Activated T-helper 1 cell treated with anti-CD3 and anti-CD28 coated beads, Interleukin-12 subunit alpha, Interleukin-12 subunit beta, Interleukin-2, Interleukin-4 antibody, amounts not matched to agents 30 ng/mL and 10 ng/mL and 1 ng/mL, durations not matched to agents 14 hours and 24 hours and 36 hours (primary cell): Measurements from ENCODE around the gene BCOR. TPM values are rescaled to one million over a fixed set of nuclear protein-coding genes. Genes with fewer than 3 reads are reported as not detected.
A peak's percentile ranks its signal among the peaks of the same experiment; 100 is the strongest.

Source experiments
- DNase-seq: peaks from one replicate; pipeline ENCODE4 v3.0.0; 2021; ENCODE audit warnings: low spot score
- H3K27ac Mint-ChIP-seq: one replicate; pipeline ENCODE4 v1.8.0; 2021; ENCODE audit warnings: mild to moderate bottlenecking, mixed read lengths
- H3K27me3 Mint-ChIP-seq: one replicate; pipeline ENCODE4 v1.8.0; 2022; ENCODE audit warnings: mild to moderate bottlenecking, moderate library complexity, mixed read lengths; ENCODE audit not compliant: insufficient read depth
- H3K36me3 Mint-ChIP-seq: one replicate; pipeline ENCODE4 v1.8.0; 2021; ENCODE audit warnings: low read depth, mixed read lengths
- H3K4me1 Mint-ChIP-seq: one replicate; pipeline ENCODE4 v1.8.0; 2021; ENCODE audit warnings: low read depth, mixed read lengths
- H3K4me3 Mint-ChIP-seq: one replicate; pipeline ENCODE4 v1.8.0; 2021; ENCODE audit warnings: mild to moderate bottlenecking, moderate library complexity, mixed read lengths
- H3K9me3 Mint-ChIP-seq: one replicate; pipeline ENCODE4 v1.8.0; 2021; ENCODE audit warnings: mixed read lengths
- intact Hi-C: fragments of 100-400 bp; cut with micrococcal nuclease; formaldehyde crosslinking; loops from one replicate; pipeline ENCODE4 v1.15.1; 2024
- total RNA-seq: library from RNA; stranded (reverse); gene quantifications from 2 replicates; pipeline ENCODE4 v1.2.3, GENCODE V29; 2022

BCOR gene
- total RNA-seq, 1 donor from 2014 or later, result 65.2 TPM

GRCh38 chrX:40092808-40093435 lies 4.8 kb downstream of the BCOR start:
- peak overlapping the region; percentile 67 for H3K4me3 Mint-ChIP-seq
- DNase-seq, result no peak
- H3K9me3 Mint-ChIP-seq, result no peaks in the 10 kb centered on the region
- peaks cover 19% of the 10 kb centered on the region for H3K36me3 Mint-ChIP-seq
- peaks cover 43% of the 10 kb centered on the region for H3K4me1 Mint-ChIP-seq
- intact Hi-C loops, result loop anchor here (10.0 kb wide), 2 partner anchors 758 to 992 kb away; partner anchors contain the start of gene USP9X
- H3K27me3 Mint-ChIP-seq, result no peaks in the 10 kb centered on the region
- H3K27ac Mint-ChIP-seq, result no peak overlapping the region

DNA sequence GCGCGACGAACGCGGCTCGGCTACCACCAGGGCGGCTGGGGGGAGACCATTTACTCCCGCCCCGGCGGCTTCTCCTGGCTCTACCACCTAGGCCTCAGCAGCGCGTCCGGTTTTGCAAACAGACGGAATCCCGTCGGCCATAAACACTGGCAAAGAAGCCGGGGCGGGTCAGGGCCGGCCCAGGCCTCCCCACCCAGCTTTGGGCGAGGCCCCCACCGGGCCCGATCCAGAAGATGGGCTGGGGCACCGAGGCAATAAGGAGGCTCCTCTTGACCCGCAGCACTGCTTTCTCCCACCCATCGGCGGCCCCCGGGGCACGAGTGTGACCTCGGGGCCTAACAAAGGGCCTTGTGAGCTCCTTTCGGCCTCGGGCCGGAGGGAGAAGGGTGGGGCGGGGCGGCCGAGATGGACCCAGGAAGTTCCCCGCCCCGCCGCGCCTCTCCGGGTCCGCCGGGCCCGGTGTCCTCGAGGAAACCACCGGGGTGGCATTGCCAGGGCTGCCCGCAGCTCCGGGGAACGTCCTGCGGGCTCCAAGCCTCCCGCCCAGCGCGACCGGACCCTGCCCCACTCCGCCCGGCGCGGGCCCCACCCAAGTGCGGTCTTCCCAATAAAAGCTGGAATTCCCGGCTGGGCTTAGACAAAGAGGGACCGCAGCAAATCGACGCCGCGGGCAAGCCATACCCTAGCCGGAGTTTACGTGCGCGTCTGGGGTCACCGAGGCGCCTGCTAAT lies 5.9 kb downstream of the BCOR start:
- Mint-ChIP-seq H3K27ac (no peak overlapping the region), H3K36me3 (peaks cover 19% of the 10 kb centered on the region), H3K27me3 (no peaks in the 10 kb centered on the region), H3K4me3 (no peak overlapping the region), H3K9me3 (no peaks in the 10 kb centered on the region), H3K4me1 (peaks cover 43% of the 10 kb centered on the region)
- intact Hi-C loops, result loop anchor here (10.0 kb wide), 2 partner anchors 757 to 993 kb away; partner anchors contain the start of gene USP9X
- DNase-seq, result no peak

DNA sequence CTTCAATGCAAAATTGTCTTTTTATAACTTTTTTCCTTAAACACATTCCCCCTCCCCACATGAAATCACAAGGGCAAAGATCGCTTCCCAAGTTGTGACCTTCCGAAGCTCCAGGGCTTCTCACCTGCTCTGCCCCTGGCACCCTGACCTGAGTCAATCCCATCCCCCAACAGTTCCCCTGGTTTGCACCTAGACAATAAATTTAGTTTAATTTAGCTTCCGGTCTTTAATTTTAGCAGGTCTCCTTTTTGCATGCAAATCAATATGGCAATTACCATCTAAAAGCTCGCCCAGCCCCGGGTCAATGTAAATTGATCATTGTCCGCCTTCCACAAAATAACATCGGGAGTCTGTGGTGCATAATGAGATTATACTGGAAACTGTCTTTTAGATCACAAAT lies 6.8 kb downstream of the BCOR start:
- no peak overlapping the region for H3K27ac Mint-ChIP-seq
- peaks cover 19% of the 10 kb centered on the region for H3K36me3 Mint-ChIP-seq
- no peaks in the 10 kb centered on the region for H3K9me3 Mint-ChIP-seq
- peak overlapping the region; percentile 72 for H3K4me3 Mint-ChIP-seq
- DNase-seq, result no peak
- peaks cover 43% of the 10 kb centered on the region for H3K4me1 Mint-ChIP-seq
- intact Hi-C loops, result loop anchor here (10.0 kb wide), 2 partner anchors 756 to 994 kb away; partner anchors contain the start of gene USP9X
- H3K27me3 Mint-ChIP-seq, result no peaks in the 10 kb centered on the region

- intact Hi-C loops, result loop anchor here (10.0 kb wide), 2 partner anchors 755 to 995 kb away; partner anchors contain the start of gene USP9X
- DNase-seq, result no peak
- H3K27me3 Mint-ChIP-seq, result no peaks in the 10 kb centered on the region
- no peak overlapping the region for H3K4me3 Mint-ChIP-seq
- peaks cover 42% of the 10 kb centered on the region for H3K4me1 Mint-ChIP-seq
- H3K36me3 Mint-ChIP-seq, result peaks cover 19% of the 10 kb centered on the region
- no peak overlapping the region for H3K27ac Mint-ChIP-seq
- no peaks in the 10 kb centered on the region for H3K9me3 Mint-ChIP-seq
Observed at GRCh38 chrX:40090050-40090804, 7.5 kb downstream of the BCOR start.

DNA sequence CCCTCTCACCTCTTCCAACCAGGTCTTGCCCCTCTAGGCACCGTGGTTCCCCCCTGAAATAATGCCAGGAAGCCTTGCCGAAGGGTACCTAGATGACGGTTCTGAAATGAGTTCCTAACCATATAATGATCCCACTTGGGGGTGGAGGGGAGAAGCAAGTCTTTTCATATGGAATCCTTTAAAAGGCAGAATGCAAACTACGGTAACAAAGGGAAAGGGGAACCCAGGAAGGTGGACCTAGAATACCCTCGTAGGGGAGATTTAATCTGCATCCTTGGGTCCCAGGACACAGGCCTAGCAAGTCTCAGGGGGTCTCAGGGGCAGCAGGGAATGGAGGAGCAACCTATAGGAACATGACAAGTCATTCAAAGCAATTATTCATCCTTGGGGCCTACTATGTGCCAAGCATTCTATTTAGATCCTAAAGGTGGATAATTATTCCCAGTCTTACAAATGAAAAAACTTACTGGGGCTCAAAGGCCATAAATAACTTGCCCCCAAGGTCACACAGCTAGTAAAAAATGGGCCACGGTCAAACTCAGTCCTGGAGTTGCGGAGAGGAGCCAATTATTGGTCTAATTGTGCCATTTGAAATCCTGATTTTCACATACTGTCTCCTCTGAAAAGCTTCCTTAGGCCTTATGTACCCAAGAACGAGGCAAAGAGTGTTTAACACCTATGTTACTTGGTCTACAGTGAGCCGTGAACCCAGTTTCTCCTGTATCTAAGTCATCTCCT lies 8.8 kb downstream of the BCOR start:
- H3K4me3 Mint-ChIP-seq, result peak overlapping the region; percentile 12
- intact Hi-C loops, result no loop called here
- H3K27ac Mint-ChIP-seq, result no peak overlapping the region
- H3K36me3 Mint-ChIP-seq, result peaks cover 19% of the 10 kb centered on the region
- H3K9me3 Mint-ChIP-seq, result no peaks in the 10 kb centered on the region
- no peaks in the 10 kb centered on the region for H3K27me3 Mint-ChIP-seq
- DNase-seq, result no peak
- H3K4me1 Mint-ChIP-seq, result peaks cover 51% of the 10 kb centered on the region

DNA sequence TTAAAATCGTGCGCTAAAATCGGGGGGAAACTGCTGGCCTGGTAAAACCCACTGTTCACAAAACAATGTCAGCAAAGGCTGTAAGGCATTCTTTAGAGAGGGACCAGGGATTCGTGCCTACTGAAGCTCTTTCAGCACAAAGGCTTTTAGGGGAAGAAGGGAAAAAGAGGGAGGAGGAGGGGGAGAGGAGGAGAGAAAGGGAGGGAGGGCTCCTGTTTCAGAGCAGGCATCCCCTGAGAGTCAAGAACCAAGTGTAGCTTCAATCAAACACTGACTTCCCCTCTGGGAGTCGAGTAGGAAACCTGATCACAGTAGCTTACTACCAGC lies 9.5 kb downstream of the BCOR start:
- intact Hi-C loops, result no loop called here
- H3K36me3 Mint-ChIP-seq, result peaks cover 19% of the 10 kb centered on the region
- H3K9me3 Mint-ChIP-seq, result no peaks in the 10 kb centered on the region
- H3K4me3 Mint-ChIP-seq, result no peak overlapping the region
- no peak for DNase-seq
- H3K4me1 Mint-ChIP-seq, result peaks cover 45% of the 10 kb centered on the region
- no peak overlapping the region for H3K27ac Mint-ChIP-seq
- H3K27me3 Mint-ChIP-seq, result no peaks in the 10 kb centered on the region

DNA sequence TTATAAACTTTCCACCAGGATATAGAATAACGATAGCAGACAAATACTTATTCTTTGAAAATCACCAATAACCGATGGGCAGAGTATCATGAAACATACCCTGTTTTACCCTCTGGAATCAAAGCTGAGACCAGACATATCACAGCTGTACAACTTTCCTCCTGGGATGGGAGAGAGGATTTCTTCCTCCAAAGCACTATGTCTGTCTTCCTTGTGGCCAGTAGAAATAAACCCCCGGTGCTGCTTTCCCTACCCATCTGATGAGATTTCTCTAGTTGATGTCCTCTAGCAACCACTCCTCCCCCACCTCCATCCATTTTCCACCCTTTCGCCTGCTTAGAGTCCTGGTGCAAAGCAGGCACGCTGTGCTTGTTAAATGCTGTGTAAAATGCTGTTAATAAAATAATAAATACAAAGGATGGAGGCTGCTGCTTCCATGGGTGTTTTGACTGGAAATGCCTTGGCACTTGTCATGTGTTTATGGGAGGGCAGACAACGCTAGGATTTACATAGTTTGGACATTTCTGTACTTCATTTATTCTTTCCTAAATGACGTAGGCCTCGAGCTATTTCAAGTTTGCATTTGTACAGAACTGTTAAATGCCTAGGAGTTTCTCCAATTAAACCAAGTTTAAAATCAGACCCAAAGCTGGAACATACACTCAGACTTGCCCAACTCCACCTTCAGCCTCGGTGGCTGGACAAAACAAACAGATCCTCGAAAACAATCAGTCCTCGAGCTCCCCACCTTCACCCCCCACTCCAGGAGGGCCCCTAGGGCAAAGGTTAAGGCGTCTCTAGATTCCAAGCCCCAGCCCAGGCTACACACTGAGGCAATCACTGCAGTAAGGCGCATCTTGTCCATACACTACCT lies 10.1 kb downstream of the BCOR start:
- H3K4me3 Mint-ChIP-seq, result no peak overlapping the region
- H3K4me1 Mint-ChIP-seq, result peaks cover 41% of the 10 kb centered on the region
- intact Hi-C loops, result no loop called here

DNA sequence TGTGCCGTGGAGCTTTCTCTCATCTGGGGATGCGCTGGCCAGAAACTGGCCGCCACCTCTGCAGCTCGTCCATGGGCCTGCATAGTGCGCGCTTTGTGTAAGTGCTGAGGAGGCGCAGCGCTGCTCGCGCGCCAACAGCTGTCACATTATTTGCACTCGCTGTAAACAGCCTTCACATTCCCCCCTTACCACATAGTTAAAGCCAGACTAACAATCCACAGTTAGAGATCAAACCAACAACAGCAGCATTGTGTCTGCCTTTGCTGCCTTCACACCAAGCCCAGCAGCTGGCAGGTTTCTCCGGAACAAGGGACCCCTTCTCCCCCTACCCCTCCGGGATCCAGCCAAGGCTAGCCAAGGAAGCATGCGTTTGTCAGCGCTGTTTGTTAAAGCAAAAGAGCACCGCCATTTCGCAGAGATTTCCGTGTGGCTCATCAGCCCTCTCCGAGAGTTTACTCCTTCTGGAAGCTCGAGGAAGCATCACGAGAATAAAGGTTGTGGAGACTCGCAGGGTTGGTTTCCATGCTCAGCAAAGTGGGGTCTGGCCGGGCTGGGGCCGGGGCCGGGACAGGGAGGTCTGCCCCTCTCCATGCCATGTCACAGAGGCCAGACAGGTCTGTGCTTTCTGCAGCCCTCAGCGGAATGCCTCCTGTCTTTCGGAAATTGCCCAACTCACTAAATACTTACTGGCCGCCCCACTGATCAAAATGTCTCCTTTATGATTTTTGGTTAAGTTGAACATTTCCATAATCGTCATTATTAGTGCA lies 11.0 kb downstream of the BCOR start:
- no peak overlapping the region for H3K4me3 Mint-ChIP-seq

More for the DNA sequence above, 10.1 kb downstream of the BCOR start:
- Mint-ChIP-seq H3K27me3 (no peaks in the 10 kb centered on the region), H3K36me3 (peaks cover 16% of the 10 kb centered on the region), H3K27ac (no peak overlapping the region), H3K9me3 (no peaks in the 10 kb centered on the region)
- DNase-seq, result no peak

DNA sequence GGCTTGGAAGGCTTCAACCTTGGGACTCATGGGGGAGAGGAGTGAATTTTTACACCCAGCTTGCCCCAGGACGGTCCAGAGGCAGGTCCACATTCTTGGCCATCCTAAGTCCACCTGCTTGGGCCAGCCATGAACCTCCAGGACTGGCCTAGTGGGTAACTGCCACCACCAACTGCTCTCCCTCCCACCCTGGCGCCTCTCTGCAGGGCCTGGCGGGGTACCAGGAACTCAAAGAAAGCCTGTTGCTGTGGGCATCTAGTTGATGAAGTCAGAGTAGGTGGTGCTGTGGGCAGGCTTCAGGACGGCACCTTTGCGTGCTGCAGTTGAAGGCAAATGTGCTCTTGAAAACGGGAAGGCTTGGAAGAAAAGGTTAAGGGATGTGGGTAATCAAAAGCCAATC lies 12.0 kb downstream of the BCOR start:
- no peak for DNase-seq
- Mint-ChIP-seq H3K9me3 (no peaks in the 10 kb centered on the region), H3K36me3 (peaks cover 5% of the 10 kb centered on the region), H3K27ac (no peak overlapping the region), H3K27me3 (no peaks in the 10 kb centered on the region), H3K4me3 (no peak overlapping the region), H3K4me1 (peaks cover 37% of the 10 kb centered on the region)
- intact Hi-C loops, result no loop called here

More for the DNA sequence above, 11.0 kb downstream of the BCOR start:
- H3K36me3 Mint-ChIP-seq, result peaks cover 12% of the 10 kb centered on the region
- intact Hi-C loops, result no loop called here
- no peaks in the 10 kb centered on the region for H3K9me3 Mint-ChIP-seq
- no peak overlapping the region for H3K27ac Mint-ChIP-seq
- no peaks in the 10 kb centered on the region for H3K27me3 Mint-ChIP-seq
- no peak for DNase-seq
- H3K4me1 Mint-ChIP-seq, result peaks cover 41% of the 10 kb centered on the region

DNA sequence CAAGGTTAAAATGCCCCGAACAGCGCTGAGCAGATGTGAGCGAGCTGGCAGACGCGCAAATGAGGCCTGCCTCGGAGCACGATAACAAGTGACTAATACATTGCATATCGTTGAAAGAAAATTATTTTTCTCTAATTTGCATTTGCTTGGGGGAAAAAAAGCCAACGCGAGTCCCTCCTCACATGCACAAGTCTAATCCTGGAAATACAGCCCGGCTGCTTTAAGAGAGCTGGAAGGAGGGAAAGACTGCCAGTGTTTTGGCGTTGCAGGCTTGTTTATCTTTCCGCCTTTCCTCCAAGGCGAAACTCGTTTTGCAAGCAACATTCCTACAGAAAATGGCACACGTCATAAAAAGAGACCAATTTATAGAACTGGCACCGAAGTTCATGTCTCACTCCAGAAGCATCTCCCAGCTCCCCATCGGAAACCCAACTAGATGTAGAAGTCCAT lies 12.6 kb downstream of the BCOR start:
- Mint-ChIP-seq H3K36me3 (peaks cover 8% of the 10 kb centered on the region), H3K27me3 (no peaks in the 10 kb centered on the region), H3K4me3 (no peak overlapping the region), H3K27ac (no peak overlapping the region), H3K9me3 (no peaks in the 10 kb centered on the region), H3K4me1 (peaks cover 36% of the 10 kb centered on the region)
- DNase-seq, result no peak
- intact Hi-C loops, result no loop called here

DNA sequence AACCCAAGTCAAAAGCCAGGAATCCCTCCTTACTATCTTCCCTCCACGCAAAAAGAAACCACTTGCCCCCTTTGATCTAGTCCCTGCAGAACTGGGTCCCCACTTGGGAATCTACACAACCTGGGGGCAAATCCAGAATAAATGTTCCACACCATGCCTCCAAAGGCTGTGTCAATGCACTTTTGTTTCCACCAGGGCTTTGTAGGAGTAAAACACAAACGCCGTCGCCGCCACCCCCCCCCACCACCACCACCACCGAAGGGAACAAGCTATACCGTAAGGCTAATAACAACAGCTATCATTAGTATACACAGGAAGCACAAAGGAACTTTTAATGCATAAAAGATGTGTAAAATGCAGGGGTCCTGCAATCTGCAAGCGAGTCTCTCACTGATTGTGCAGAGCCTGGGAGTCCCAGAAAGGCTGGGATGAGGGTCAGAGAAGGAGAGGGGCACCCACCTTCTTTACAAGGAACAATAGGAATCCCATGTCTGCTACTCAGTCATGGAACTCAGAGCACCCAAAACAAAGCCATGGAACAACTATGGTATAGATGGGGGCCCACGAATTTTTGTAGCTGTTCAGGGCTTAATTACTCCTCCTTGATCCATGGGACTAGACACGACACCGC lies 13.2 kb downstream of the BCOR start:
- Mint-ChIP-seq H3K4me3 (peak overlapping the region; percentile 76), H3K27ac (no peak overlapping the region), H3K36me3 (peaks cover 11% of the 10 kb centered on the region), H3K4me1 (peaks cover 34% of the 10 kb centered on the region), H3K9me3 (no peaks in the 10 kb centered on the region), H3K27me3 (no peaks in the 10 kb centered on the region)
- intact Hi-C loops, result no loop called here
- no peak for DNase-seq
